HCT116 (cell line): ENCODE data around the gene KLHL33. TPM values are rescaled to one million over a fixed set of nuclear protein-coding genes. Genes with fewer than 3 reads are reported as not detected.

Experiments used
- ATAC-seq: fragments of 200-7000 bp; cut with Tn5 transposase; 2 replicates; pipeline ENCODE4 v1.9.1; 2020; ENCODE audit warnings: mild to moderate bottlenecking, moderate library complexity
- BruUV-seq: library from RNA; stranded (reverse); fragments of 400-500 nt; replicated peaks from 2 replicates; lab custom pipeline; 2021; lab: Mats Ljungman, UMichigan
- CTCF ChIA-PET: fragments of 300-600 bp; sonication (Branson Sonifier 250); formaldehyde crosslinking; loops from one replicate; lab custom pipeline; 2021; ENCODE audit warnings: antibody characterized with exemption; lab: Charles Lee
- POLR2A ChIA-PET: fragments of 300-600, 350-600 bp; sonication (Branson Sonifier 250); formaldehyde crosslinking; loops from one replicate; lab custom pipeline; 2021; ENCODE audit warnings: antibody characterized with exemption; lab: Charles Lee
- RAD21 ChIA-PET, 2 experiments: fragments of 300-600 bp; sonication (Branson Sonifier 250); formaldehyde crosslinking; loops; one replicate each; lab custom pipeline; 2023; ENCODE audit warnings: low total read pairs in 2 of 2; ENCODE audit not compliant: uncharacterized antibody in 2 of 2, unreplicated experiment in 2 of 2, low non-redundant PET in 1 of 2; lab: Charles Lee
- DNase-seq: peaks from one replicate; pipeline ENCODE4 v3.0.0-alpha.2; 2010; ENCODE audit warnings: low read depth, low spot score
- H2AFZ ChIP-seq: fragments of 200-600 bp; shearing (Covaris generic), sonication (generic); 2 replicates; pipeline ENCODE4 v1.6.1; 2017; ENCODE audit warnings: low read depth, mixed run types, mixed read lengths, antibody characterized with exemption, low read length; ENCODE audit not compliant: poor library complexity, severe bottlenecking
- H3K27ac ChIP-seq: 2 replicates; pipeline ENCODE4 v1.5.1; 2012; ENCODE audit warnings: low read depth, low read length
- H3K27me3 ChIP-seq: fragments of 200-600 bp; sonication (generic); 2 replicates; pipeline ENCODE4 v1.6.1; 2016; ENCODE audit warnings: mixed run types, low read length, mixed read lengths; ENCODE audit not compliant: insufficient read depth
- H3K36me3 ChIP-seq, 2 experiments: fragments of 200-500 bp in 1 of 2; fragments of 200-600 bp in 1 of 2; sonication (Bioruptor generic) in 1 of 2; sonication (generic) in 1 of 2; 2 replicates each; pipeline versions ENCODE4 v1.5.1 to v1.6.1; 2014 to 2016; ENCODE audit warnings: low read length in 2 of 2, inconsistent platforms in 1 of 2, mixed read lengths in 1 of 2, mixed run types in 1 of 2; ENCODE audit not compliant: insufficient read depth in 2 of 2, control insufficient read depth in 1 of 2
- H3K4me1 ChIP-seq, 2 experiments: fragments of 200-600 bp in 1 of 2; sonication (generic) in 1 of 2; 2 replicates each; pipeline versions ENCODE4 v1.5.1 to v1.6.1; 2012 to 2017; ENCODE audit warnings: low read length in 2 of 2, inconsistent platforms in 1 of 2, mild to moderate bottlenecking in 1 of 2, mixed read lengths in 1 of 2, mixed run types in 1 of 2, moderate library complexity in 1 of 2; ENCODE audit not compliant: insufficient read depth in 2 of 2, control insufficient read depth in 1 of 2
- H3K4me2 ChIP-seq: fragments of 200-600 bp; sonication (generic); 2 replicates; pipeline ENCODE4 v1.6.1; 2017; ENCODE audit warnings: mixed run types, low read length, mixed read lengths
- H3K4me3 ChIP-seq, 2 experiments: fragments of 200-600 bp in 1 of 2; sonication (generic) in 1 of 2; replicated peaks in 1 of 2; 2 replicates each; pipeline ENCODE4 v1.5.1; 2011 to 2016; ENCODE audit warnings: low read length in 2 of 2, control low read depth in 1 of 2, low read depth in 1 of 2, mild to moderate bottlenecking in 1 of 2, mixed read lengths in 1 of 2, mixed run types in 1 of 2
- H3K79me2 ChIP-seq: fragments of 200-600 bp; sonication (generic); 2 replicates; pipeline ENCODE4 v1.6.1; 2017; ENCODE audit warnings: mild to moderate bottlenecking, mixed run types, low read length, moderate library complexity, mixed read lengths; ENCODE audit not compliant: insufficient read depth
- H3K9ac ChIP-seq: fragments of 200-600 bp; sonication (generic); 2 replicates; pipeline ENCODE4 v1.6.1; 2016; ENCODE audit warnings: low read length, mixed read lengths
- H3K9me2 ChIP-seq: fragments of 200-600 bp; sonication (generic), shearing (Covaris generic); 2 replicates; pipeline ENCODE4 v1.6.1; 2017; ENCODE audit warnings: mixed run types, mild to moderate bottlenecking, moderate library complexity; ENCODE audit not compliant: insufficient read depth
- H3K9me3 ChIP-seq, 2 experiments: fragments of 200-500 bp in 1 of 2; fragments of 200-600 bp in 1 of 2; sonication (Bioruptor generic) in 1 of 2; sonication (generic) in 1 of 2; 2 replicates each; pipeline ENCODE4 v1.6.1; 2014 to 2017; ENCODE audit warnings: low read length in 2 of 2, mixed read lengths in 2 of 2, inconsistent platforms in 1 of 2, low read depth in 1 of 2, mild to moderate bottlenecking in 1 of 2, mixed run types in 1 of 2, moderate library complexity in 1 of 2; ENCODE audit not compliant: control insufficient read depth in 1 of 2, insufficient read depth in 1 of 2
- H4K20me1 ChIP-seq: fragments of 200-600 bp; sonication (generic), shearing (Covaris generic); 2 replicates; pipeline ENCODE4 v1.6.1; 2017; ENCODE audit warnings: mixed run types, mild to moderate bottlenecking, moderate library complexity; ENCODE audit not compliant: insufficient read depth
- ATF3 ChIP-seq: IDR thresholded peaks from 2 replicates; pipeline ENCODE4 v1.6.1; 2012
- CBX3 ChIP-seq: IDR thresholded peaks from 2 replicates; pipeline ENCODE4 v1.6.1; 2012; ENCODE audit warnings: low read depth
- CEBPB ChIP-seq: IDR thresholded peaks from 2 replicates; pipeline ENCODE4 v1.6.1; 2012; ENCODE audit warnings: low read depth
- EGR1 ChIP-seq: IDR thresholded peaks from 2 replicates; pipeline ENCODE4 v1.6.1; 2012; ENCODE audit warnings: low read depth
- ELF1 ChIP-seq: IDR thresholded peaks from 2 replicates; pipeline ENCODE4 v1.6.1; 2012; ENCODE audit warnings: low read depth, borderline replicate concordance
- FOSL1 ChIP-seq: IDR thresholded peaks from 2 replicates; pipeline ENCODE4 v1.6.1; 2012; ENCODE audit warnings: low read depth
- JUND ChIP-seq: IDR thresholded peaks from 2 replicates; pipeline ENCODE4 v1.6.1; 2012
- MAX ChIP-seq: IDR thresholded peaks from 2 replicates; pipeline ENCODE4 v1.6.1; 2012
- POLR2A ChIP-seq: IDR thresholded peaks from 2 replicates; pipeline ENCODE4 v1.7.0; 2011; ENCODE audit warnings: borderline replicate concordance; ENCODE audit not compliant: insufficient read depth, insufficient read length; ENCODE audit errors: extremely low read depth
- REST ChIP-seq: IDR thresholded peaks from 2 replicates; pipeline ENCODE4 v1.6.1; 2012; ENCODE audit warnings: low read depth
- ZBTB33 ChIP-seq: IDR thresholded peaks from 2 replicates; pipeline ENCODE4 v1.6.1; 2011; ENCODE audit warnings: mild to moderate bottlenecking, low read length, moderate library complexity; ENCODE audit not compliant: insufficient replicate concordance; ENCODE audit errors: extremely low read depth
- intact Hi-C: fragments of 100-400 bp; cut with micrococcal nuclease; formaldehyde crosslinking; loops from 2 replicates; pipeline ENCODE4 v1.10.0; 2022
- total RNA-seq: library from RNA; stranded (reverse); gene quantifications from one replicate; pipeline ENCODE4 v1.2.1, GENCODE V29; 2021; ENCODE audit not compliant: unreplicated experiment

KLHL33 gene
- total RNA-seq, 1 experiment from 2014 or later: 0.05 TPM

GRCh38 chr14:20386276-20386855 lies 49.6 kb downstream of the KLHL33 start:
- Histone ChIP-seq H3K27ac (no peak overlapping the region), H3K4me2 (no peak overlapping the region), H2AFZ (no peak overlapping the region), H3K9me3 (no peaks in the 10 kb centered on the region), H3K79me2 (no peaks in the 10 kb centered on the region), H3K9ac (no peak overlapping the region), H3K27me3 (no peaks in the 10 kb centered on the region), H4K20me1 (no peaks in the 10 kb centered on the region), H3K36me3 (peaks cover 27 to 47% of the 10 kb centered on the region in 2 experiments; a peak in 3 of 4 replicates), H3K4me1 (no peaks in the 10 kb centered on the region), H3K9me2 (no peaks in the 10 kb centered on the region), H3K4me3 (no peak overlapping the region)
- BruUV-seq: no TSS peak
- no peak for ATAC-seq
- DNase-seq: no peak
- POLR2A ChIA-PET: no interaction called here
- RAD21 ChIA-PET: no interaction called here
- CTCF ChIA-PET: no interaction called here
- intact Hi-C loops: no loop called here
- TF ChIP-seq POLR2A (no peak), ATF3 (no peak), EGR1 (no peak), CBX3 (no peak), MAX (no peak), ZBTB33 (no peak), FOSL1 (no peak), REST (no peak), CEBPB (no peak), JUND (no peak), ELF1 (no peak)
